Osteoblast (primary cell): Measurements from ENCODE around the gene HEATR5A. TPM values are rescaled to one million over a fixed set of nuclear protein-coding genes. Genes with fewer than 3 reads are reported as not detected.

Experiments used
- DNase-seq: peaks from one replicate; pipeline ENCODE4 v3.0.0; 2011; ENCODE audit warnings: low spot score, mixed read lengths; ENCODE audit not compliant: insufficient read length; ENCODE audit errors: missing footprints
- H2AFZ ChIP-seq: 2 replicates; pipeline ENCODE4 v1.6.0; 2011; ENCODE audit warnings: mild to moderate bottlenecking, low read length
- H3K27ac ChIP-seq: 2 replicates; pipeline ENCODE4 v1.5.1; 2011; ENCODE audit warnings: mild to moderate bottlenecking, low read depth, low read length, moderate library complexity
- H3K27me3 ChIP-seq: 2 replicates; pipeline ENCODE4 v1.6.0; 2012; ENCODE audit warnings: mild to moderate bottlenecking, control low read depth, inconsistent platforms, low read length, moderate library complexity; ENCODE audit not compliant: insufficient read depth
- H3K36me3 ChIP-seq: 2 replicates; pipeline ENCODE4 v1.5.1; 2011; ENCODE audit warnings: mild to moderate bottlenecking, low read length, control low read depth, moderate library complexity; ENCODE audit not compliant: insufficient read depth
- H3K4me1 ChIP-seq: 2 replicates; pipeline ENCODE4 v1.5.1; 2011; ENCODE audit warnings: mild to moderate bottlenecking, low read length, control low read depth, moderate library complexity; ENCODE audit not compliant: insufficient read depth
- H3K4me2 ChIP-seq: 2 replicates; pipeline ENCODE4 v1.6.0; 2011; ENCODE audit warnings: mild to moderate bottlenecking, low read length; ENCODE audit not compliant: insufficient read depth
- H3K4me3 ChIP-seq: fragments of 200-600 bp; sonication (generic); 3 replicates; pipeline ENCODE4 v1.5.1; 2012; ENCODE audit warnings: mild to moderate bottlenecking, low read length, inconsistent platforms; ENCODE audit not compliant: insufficient read depth
- H3K79me2 ChIP-seq: 2 replicates; pipeline ENCODE4 v1.6.0; 2012; ENCODE audit warnings: mild to moderate bottlenecking, low read length, control low read depth, inconsistent platforms; ENCODE audit not compliant: insufficient read depth
- H3K9me3 ChIP-seq: 2 replicates; pipeline ENCODE4 v1.5.1; 2011; ENCODE audit warnings: low read depth, low read length, control low read depth
- H4K20me1 ChIP-seq: 2 replicates; pipeline ENCODE4 v1.6.0; 2012; ENCODE audit warnings: mild to moderate bottlenecking, low read length, control low read depth; ENCODE audit not compliant: insufficient read depth
- total RNA-seq: library from RNA; depleted of rRNA; stranded (reverse); fragments of >200 nt; gene quantifications from 2 replicates; pipeline ENCODE4 v1.2.3, GENCODE V29; 2012
- TF ChIP-seq, protein P1 (sequence below): IDR thresholded peaks from 2 replicates; pipeline ENCODE4 v1.5.1; 2011; ENCODE audit warnings: mild to moderate bottlenecking, low read depth, low read length, moderate library complexity; ENCODE audit errors: extremely low read depth

HEATR5A gene
- total RNA-seq, 1 donor: 46.0 TPM

DNA sequence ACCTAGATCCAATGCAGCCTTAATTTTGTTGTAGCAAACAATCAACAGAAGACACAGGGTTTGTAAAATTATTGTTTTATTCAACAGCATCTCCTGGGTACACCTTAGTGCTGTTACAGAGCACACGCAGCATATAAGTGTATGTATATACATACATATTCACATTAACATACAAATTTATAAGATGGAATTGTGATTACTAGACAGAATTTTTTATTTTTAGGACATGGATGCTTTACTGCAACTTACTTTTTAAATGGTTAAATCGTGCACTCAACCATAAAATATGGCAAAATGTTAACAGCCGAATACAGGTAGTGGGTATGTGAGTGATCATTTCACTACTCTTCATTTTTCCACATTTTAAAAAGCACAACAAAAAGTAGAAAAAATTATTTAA is 16.6 kb downstream of the HEATR5A start:
- H3K9me3 ChIP-seq: no peaks in the 10 kb centered on the region
- H3K79me2 ChIP-seq: peaks cover 46% of the 10 kb centered on the region
- H4K20me1 ChIP-seq: peaks cover 11% of the 10 kb centered on the region
- H3K4me2 ChIP-seq: no peak overlapping the region
- DNase-seq: no peak
- H2AFZ ChIP-seq: no peak overlapping the region
- H3K4me3 ChIP-seq: no peak overlapping the region
- H3K27me3 ChIP-seq: no peaks in the 10 kb centered on the region
- H3K4me1 ChIP-seq: no peaks in the 10 kb centered on the region
- TF ChIP-seq, protein P1, sequence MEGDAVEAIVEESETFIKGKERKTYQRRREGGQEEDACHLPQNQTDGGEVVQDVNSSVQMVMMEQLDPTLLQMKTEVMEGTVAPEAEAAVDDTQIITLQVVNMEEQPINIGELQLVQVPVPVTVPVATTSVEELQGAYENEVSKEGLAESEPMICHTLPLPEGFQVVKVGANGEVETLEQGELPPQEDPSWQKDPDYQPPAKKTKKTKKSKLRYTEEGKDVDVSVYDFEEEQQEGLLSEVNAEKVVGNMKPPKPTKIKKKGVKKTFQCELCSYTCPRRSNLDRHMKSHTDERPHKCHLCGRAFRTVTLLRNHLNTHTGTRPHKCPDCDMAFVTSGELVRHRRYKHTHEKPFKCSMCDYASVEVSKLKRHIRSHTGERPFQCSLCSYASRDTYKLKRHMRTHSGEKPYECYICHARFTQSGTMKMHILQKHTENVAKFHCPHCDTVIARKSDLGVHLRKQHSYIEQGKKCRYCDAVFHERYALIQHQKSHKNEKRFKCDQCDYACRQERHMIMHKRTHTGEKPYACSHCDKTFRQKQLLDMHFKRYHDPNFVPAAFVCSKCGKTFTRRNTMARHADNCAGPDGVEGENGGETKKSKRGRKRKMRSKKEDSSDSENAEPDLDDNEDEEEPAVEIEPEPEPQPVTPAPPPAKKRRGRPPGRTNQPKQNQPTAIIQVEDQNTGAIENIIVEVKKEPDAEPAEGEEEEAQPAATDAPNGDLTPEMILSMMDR: no peak
- H3K36me3 ChIP-seq: peaks cover 14% of the 10 kb centered on the region
- no peak overlapping the region for H3K27ac ChIP-seq

DNA sequence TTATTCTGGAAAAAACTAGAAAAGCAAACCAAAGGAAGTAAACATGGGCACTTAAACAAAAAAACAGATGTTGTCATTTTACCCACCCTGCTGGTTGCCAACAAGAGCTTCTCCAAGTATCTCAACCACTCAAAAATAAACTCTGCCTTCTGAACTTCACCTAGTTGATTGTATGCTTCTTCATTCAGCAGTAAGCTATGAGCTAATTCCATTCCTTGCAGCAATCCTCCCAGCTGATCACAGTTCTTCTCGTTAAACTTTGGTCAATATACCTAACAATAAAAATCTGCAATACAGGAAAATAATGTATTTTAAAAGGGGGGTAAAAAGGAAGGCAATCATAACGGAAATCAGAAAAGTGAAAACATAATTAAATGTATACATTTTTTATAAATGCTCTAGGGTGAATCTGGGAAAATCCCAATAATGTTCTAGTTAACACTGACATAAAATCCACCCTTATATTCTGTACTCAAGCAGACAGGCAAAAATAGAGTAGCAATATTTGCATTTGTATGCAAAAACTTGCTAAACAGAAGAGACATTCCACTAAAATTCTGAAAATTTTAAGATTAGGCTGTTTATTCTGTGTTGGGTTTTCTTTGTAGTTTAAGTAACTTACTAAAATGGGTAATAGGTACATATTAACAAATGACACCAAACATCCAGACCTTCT is 17.4 kb downstream of the HEATR5A start:
- H3K4me2 ChIP-seq: no peak overlapping the region
- TF ChIP-seq, protein P1: no peak
- H3K9me3 ChIP-seq: no peaks in the 10 kb centered on the region
- H3K79me2 ChIP-seq: peaks cover 40% of the 10 kb centered on the region
- H2AFZ ChIP-seq: no peak overlapping the region
- DNase-seq: no peak
- H3K4me1 ChIP-seq: no peaks in the 10 kb centered on the region
- H3K27ac ChIP-seq: no peak overlapping the region
- no peaks in the 10 kb centered on the region for H3K27me3 ChIP-seq
- peaks cover 11% of the 10 kb centered on the region for H4K20me1 ChIP-seq
- no peak overlapping the region for H3K4me3 ChIP-seq
- peaks cover 21% of the 10 kb centered on the region for H3K36me3 ChIP-seq

DNA sequence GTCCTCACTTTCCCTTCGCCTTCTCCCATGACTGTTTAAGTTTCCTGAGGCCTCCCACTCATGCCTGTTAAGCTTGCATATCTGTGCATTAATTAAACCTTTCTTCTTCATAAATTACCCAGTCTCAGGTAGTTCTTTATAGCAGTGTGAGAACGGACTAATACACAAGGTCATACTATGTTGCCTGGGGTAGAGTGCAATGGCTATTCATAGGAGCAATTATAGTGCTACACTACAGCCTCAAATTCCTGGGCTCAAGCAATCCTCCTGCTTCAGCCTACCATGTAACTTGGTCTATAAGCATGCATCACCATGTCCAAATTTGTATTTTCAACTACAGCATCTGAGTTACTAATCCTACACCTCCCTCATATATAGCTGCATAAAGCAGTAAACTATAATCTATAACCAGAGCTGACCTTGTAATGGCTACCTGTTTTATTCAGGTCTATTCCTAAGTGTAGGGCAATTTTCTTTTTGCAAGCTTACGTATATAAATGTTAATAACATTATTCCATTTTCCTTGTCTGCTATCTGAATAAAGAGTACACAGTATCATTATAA is 18.9 kb downstream of the HEATR5A start:
- Histone ChIP-seq H3K27ac (no peak overlapping the region), H3K4me1 (no peaks in the 10 kb centered on the region), H3K27me3 (no peaks in the 10 kb centered on the region), H2AFZ (no peak overlapping the region), H3K4me3 (no peak overlapping the region), H3K9me3 (no peaks in the 10 kb centered on the region), H4K20me1 (peaks cover 9% of the 10 kb centered on the region), H3K36me3 (peaks cover 27% of the 10 kb centered on the region), H3K79me2 (peaks cover 31% of the 10 kb centered on the region), H3K4me2 (no peak overlapping the region)
- TF ChIP-seq, protein P1: no peak
- DNase-seq: no peak

DNA sequence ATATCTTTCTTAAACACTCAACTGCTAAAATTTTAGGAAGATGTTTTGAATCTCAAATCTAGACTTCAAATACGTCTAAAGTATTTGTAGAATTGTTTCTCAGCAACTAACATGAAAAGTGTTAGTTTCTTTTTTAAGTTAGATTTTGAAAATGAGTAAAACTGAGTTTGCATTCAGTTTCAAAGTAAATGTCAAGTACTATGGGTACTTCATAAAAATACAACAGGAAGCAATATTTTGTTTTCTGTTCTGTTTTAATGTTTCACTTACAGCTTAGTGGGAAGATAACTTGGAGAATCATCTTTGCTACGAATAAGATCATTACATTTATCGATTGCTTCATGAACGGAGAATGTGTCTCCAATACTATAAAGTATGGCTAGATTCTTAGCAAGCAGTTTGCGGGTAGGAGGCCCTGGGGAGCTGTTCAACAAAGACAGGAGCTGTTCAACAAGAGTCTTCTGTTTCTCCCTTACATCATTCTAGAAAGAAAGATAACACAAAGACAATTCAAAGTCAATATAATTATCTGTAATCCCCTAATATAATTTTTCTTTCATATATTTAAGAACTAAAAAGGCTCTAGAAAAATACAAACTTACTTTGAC is 20.2 kb downstream of the HEATR5A start:
- H3K4me2 ChIP-seq: no peak overlapping the region
- H3K4me3 ChIP-seq: no peak overlapping the region
- H4K20me1 ChIP-seq: peaks cover 6% of the 10 kb centered on the region
- H2AFZ ChIP-seq: no peak overlapping the region
- H3K36me3 ChIP-seq: peaks cover 36% of the 10 kb centered on the region
- H3K27ac ChIP-seq: no peak overlapping the region
- no peaks in the 10 kb centered on the region for H3K27me3 ChIP-seq
- no peaks in the 10 kb centered on the region for H3K9me3 ChIP-seq
- H3K79me2 ChIP-seq: peaks cover 19% of the 10 kb centered on the region
- DNase-seq: no peak
- TF ChIP-seq, protein P1: no peak
- H3K4me1 ChIP-seq: no peaks in the 10 kb centered on the region
